ENCODE results near the gene ZNRF1.

Gene ZNRF1

GRCh38 chr16:75062135-75062975, 63.5 kb downstream of the ZNRF1 start:
- DNase-seq, result no peak

- no peak for DNase-seq
Measured at GRCh38 chr16:75062976-75063346, 64.1 kb downstream of the ZNRF1 start.

GRCh38 chr16:75063549-75064088, 64.8 kb downstream of the ZNRF1 start:
- DNase-seq, result no peak

DNA sequence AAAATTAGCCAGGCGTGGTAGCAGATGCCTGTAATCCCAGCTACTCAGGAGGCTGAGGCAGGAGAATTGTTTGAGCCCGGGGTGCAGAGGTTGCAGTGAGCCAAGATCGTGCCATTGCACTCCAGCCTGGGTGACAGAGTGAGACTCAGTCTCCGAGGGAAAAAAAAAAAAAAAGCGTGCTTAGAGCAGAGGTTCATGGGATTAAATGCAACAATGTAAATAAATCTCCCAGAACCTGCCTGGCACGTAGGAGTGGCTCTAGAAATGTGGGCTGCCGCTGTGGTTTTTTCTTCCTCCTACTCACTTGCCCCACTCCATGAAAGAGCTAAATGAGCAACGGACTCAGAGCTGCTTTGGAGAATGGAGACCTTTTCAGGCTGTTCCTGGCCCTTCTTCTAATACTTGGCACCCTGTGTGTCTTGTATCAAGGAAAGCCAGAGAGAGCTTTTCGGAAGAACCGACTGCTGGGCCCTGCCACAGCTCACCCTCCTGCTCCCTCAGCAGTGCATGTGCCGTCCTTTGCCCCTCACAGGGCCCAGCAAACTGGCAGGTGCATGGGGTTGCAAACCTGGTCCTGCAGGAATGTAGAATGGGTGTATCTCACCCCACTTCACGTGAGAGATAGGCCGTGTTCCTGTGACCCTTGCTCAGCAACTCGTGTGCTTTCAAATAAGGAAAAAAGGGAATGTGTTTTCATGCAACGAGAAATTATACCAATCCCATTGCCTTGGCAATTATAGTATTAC, 65.8 kb downstream of the ZNRF1 start:
- no peak for DNase-seq

DNA sequence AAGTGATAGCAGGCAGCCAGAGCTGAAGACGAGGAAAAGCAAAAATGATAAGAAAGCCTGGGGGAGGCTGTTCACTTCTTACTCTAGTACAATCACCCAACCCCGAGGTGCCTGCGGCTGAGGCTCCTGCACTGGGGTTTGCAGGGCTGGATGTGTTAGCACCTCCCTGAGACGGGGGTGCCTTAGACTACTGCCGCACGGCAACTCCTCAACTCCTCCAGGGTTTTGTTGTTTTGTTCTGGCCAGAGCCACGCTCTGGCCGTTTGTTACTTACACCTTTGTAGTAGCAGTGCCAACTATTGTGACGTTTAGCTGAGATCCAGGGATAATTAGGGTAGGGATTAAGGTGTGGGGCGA, 66.3 kb downstream of the ZNRF1 start:
- no peak for DNase-seq

DNA sequence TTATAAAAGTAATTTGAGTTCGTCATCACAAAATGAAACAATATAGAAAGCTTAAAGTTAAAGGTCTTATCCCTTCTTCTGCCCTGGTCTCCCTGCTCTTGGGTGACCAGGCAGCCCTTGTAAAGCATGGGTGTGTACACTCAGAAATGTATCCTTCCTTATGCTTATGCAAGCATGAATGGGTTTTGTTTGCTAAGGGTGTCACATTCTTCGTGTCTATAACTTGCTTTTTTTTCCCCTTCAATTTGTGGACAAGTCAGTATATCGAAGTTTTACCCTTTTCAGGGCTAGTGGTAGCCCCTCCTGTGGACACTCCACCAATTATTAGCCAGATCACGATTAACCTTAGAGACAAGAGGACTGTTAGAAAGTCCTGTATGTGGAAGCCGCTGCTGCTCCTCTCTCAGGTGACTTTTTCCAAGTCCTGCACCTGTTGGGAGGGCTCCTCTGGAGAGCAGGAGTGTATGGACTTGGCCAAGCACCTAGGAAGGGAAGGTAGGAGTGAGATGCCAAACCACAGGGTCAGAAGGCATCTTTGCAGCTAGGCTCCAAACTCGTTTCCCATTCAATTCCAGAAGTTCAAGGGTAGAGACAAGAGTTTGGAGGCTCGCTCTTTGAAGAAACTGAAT, 66.8 kb downstream of the ZNRF1 start:
- no peak for DNase-seq

DNA sequence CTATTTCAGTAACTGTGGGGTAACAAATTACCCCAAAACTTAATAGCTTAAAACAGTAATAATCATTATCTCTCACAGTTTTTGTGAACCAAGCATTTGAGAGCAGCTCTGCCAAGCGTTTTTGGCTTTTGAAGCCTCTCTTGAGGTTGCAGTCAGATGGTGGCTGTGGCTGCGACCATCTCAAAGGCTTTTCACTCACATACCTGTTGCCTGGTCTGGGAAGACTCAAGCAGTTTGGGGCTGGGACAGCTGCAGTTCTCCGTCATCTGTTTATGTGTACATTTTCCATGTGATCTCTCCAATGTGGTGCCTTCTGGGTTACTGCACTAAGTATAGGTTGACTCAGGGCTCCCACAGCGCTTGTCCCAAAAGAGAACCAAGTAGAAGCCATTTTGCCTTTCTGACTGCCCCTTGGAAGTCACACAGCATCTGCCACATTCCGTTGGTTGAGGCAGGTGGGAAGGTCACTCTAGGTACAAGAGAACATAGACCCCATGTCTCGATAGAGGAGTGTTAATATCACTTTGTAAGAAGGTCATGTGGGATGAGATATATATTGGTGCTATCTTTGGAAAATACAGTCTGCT, 68.1 kb downstream of the ZNRF1 start:
- no peak for DNase-seq

GRCh38 chr16:75068085-75069031, 69.5 kb downstream of the ZNRF1 start:
- no peak for DNase-seq

DNA sequence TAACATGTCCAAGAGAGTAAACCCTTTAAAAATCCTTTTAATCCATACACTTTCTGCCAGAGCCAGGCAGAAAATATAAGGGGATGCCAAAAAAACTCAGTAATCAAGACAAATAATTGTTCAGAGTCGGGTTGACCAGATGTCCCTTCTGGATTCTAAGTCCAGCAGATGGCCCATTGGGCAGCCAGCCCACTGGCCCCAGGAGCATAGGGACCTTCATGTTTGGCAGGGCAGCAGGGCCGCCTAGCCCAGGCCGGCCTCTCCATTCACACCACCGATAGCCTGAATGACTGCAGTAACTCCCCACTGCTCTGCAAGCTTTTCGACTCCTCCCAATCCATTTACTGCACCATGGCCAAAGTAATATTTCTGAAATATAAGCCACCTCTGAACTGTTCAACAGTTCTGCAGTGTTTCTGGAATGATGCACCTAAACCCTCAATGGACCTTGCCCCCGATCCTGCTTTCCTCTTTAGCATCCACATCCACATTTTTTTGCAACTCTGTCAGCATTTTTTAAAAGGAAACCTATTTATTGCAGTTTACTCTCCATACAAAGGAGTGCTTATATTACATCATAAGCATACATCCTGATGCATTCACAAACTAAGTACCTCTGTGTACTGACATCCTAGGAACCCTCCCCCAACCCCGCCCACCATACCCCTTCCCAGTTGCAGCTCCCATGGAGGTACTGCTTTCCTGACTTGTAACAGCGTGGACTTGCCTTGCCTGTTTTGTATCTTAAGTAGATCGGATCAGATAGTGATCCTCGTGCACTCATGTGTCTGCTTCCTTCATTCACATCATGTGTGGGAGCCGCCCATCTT, 71.4 kb downstream of the ZNRF1 start:
- DNase-seq, result peak; percentile 22

GRCh38 chr16:75071621-75072020, 72.8 kb downstream of the ZNRF1 start:
- DNase-seq, result no peak

GRCh38 chr16:75072239-75072947, 73.6 kb downstream of the ZNRF1 start:
- no peak for DNase-seq

- DNase-seq, result no peak
Measured at GRCh38 chr16:75073545-75074303, 74.9 kb downstream of the ZNRF1 start.

- DNase-seq, result no peak
Measured at GRCh38 chr16:75074304-75074793, 75.5 kb downstream of the ZNRF1 start.

GRCh38 chr16:75074920-75075687, 76.3 kb downstream of the ZNRF1 start:
- DNase-seq, result peak; percentile 14

GRCh38 chr16:75075688-75076268, 77.0 kb downstream of the ZNRF1 start:
- DNase-seq, result no peak

DNA sequence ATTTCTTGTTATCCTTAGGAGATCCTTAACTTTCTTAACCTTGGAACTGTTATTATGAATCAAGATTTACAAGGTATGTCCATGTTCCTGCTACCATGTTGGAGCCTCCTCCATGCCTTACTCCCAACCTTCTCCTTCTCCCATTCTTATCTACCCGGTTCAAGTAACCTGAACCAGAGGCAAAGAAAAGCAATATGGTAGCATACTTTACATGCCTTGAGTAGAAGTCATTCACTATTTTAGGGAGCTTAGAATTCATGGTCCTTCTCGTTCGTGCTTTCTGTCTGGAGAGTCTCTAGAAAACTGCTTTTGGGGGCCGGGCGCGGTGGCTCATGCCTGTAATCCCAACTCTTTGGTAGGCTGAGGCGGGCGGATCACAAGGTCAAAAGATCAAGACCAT, 80.1 kb downstream of the ZNRF1 start:
- no peak for DNase-seq

DNA sequence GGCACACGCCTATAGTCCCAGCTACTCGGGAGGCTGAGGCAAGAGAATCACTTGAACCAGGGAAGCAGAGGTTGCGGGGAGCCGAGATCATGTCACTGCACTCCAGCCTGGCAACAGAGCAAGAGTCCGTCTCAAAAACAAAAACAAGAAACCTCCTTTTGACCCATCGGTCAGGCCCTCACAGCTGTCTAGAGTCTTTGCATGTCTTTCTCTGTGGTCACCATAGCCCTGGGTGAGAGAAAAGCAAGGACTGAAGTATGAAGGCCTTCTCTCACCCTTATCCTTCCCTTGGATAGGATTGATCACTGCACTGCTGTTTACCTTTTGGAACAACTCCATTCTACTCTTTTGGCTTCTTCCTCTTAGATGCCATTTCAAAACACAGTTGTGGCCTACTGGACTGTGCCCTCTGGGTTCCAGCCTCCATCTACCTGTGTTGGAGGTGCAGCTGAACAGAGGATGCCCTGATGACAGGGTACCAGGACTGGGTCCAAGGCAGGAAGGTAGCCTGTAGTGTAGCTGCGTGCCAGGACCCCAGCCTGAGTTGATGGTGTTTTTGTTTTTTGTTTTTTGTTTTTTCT, 80.6 kb downstream of the ZNRF1 start:
- DNase-seq, result no peak
